Activated CD4-positive, alpha-beta T cell treated with anti-CD3 and anti-CD28 coated beads for 36 hours (primary cell): ENCODE results near the gene HSF4. TPM values are rescaled to one million over a fixed set of nuclear protein-coding genes. Genes with fewer than 3 reads are reported as not detected.

ENCODE experiments used
- ATAC-seq: fragments of 200-7000 bp; cut with Tn5 transposase; one replicate; pipeline ENCODE4 v1.10.0; 2021; ENCODE audit warnings: mild to moderate bottlenecking, moderate library complexity
- CTCF ChIA-PET: fragments of 350-600 bp; sonication (Branson Sonifier 250); formaldehyde crosslinking; loops from one replicate; lab custom pipeline; 2021; ENCODE audit warnings: antibody characterized with exemption; lab: Charles Lee
- POLR2A ChIA-PET: fragments of 350-600 bp; sonication (Branson Sonifier 250); formaldehyde crosslinking; loops from one replicate; lab custom pipeline; 2021; ENCODE audit warnings: antibody characterized with exemption, inconsistent platforms; lab: Charles Lee
- DNase-seq: peaks from one replicate; pipeline ENCODE4 v3.0.0-alpha.2; 2020
- H3K27ac Mint-ChIP-seq: one replicate; pipeline ENCODE4 v1.8.0; 2021; ENCODE audit warnings: mixed read lengths
- H3K27me3 Mint-ChIP-seq: one replicate; pipeline ENCODE4 v1.8.0; 2021; ENCODE audit warnings: mixed read lengths
- H3K36me3 Mint-ChIP-seq: one replicate; pipeline ENCODE4 v1.8.0; 2021; ENCODE audit warnings: low read depth, mixed read lengths
- H3K4me1 Mint-ChIP-seq: one replicate; pipeline ENCODE4 v1.8.0; 2021; ENCODE audit warnings: mixed read lengths
- H3K4me3 Mint-ChIP-seq: one replicate; pipeline ENCODE4 v1.8.0; 2021; ENCODE audit warnings: mild to moderate bottlenecking, moderate library complexity, mixed read lengths
- H3K9me3 Mint-ChIP-seq: one replicate; pipeline ENCODE4 v1.8.0; 2021; ENCODE audit warnings: low read depth, mixed read lengths
- intact Hi-C, 2 experiments: fragments of 100-400 bp; cut with DNase I in 1 of 2; cut with micrococcal nuclease in 1 of 2; formaldehyde crosslinking; loops; one replicate each; pipeline versions ENCODE4 v1.14.2 to v1.15.1; 2022 to 2024; cut with DNase I, micrococcal nuclease
- total RNA-seq, 2 experiments: library from RNA; stranded (reverse); gene quantifications; one replicate each; pipeline ENCODE4 v1.2.3, GENCODE V29; 2021

HSF4 gene
- total RNA-seq, 2 experiments from 2014 or later = 15.7 to 20.7 TPM

- Mint-ChIP-seq H3K27me3 (peaks cover 6% of the 10 kb centered on the region), H3K9me3 (no peaks in the 10 kb centered on the region), H3K36me3 (no peaks in the 10 kb centered on the region), H3K4me1 (peaks cover 13% of the 10 kb centered on the region), H3K4me3 (no peak overlapping the region), H3K27ac (no peak overlapping the region)
- ATAC-seq (no peak), DNase-seq (no peak)
- ChIA-PET CTCF (interaction anchor here (0.7 to 2.2 kb wide), 21 partner anchors 9 to 253 kb away, joined by 3 to 18 read pairs (median 5); partner anchors contain the start of genes FHOD1 and NOL3), POLR2A (interaction anchor here (0.6 to 1.4 kb wide), 3 partner anchors 9 to 168 kb away, joined by 3 to 4 read pairs (median 3); no protein-coding TSS in a partner anchor)
- intact Hi-C loops = loop anchor here (1.0 to 10.0 kb wide), 8 partner anchors 157 to 899 kb away; partner anchors contain the start of genes CBFB (in 1 of the 2), CTCF (in 1 of the 2) and NFATC3 (in 1 of the 2)
Measured at GRCh38 chr16:67185651-67186134, 21.1 kb downstream of the HSF4 start.

- no peak overlapping the region for H3K4me3 Mint-ChIP-seq
- H3K27ac Mint-ChIP-seq = no peak overlapping the region
- H3K27me3 Mint-ChIP-seq = peaks cover 6% of the 10 kb centered on the region
- CTCF ChIA-PET = interaction anchor here (0.5 to 1.0 kb wide), 3 partner anchors 169 to 1057 kb away, joined by 3 to 4 read pairs (median 3); no protein-coding TSS in a partner anchor
- DNase-seq = no peak
- H3K36me3 Mint-ChIP-seq = no peaks in the 10 kb centered on the region
- intact Hi-C loops = loop anchor here in 1 of 2 experiments (10.0 kb wide), 1 partner anchor 898 kb away; the partner anchor contains the start of gene NFATC3
- H3K9me3 Mint-ChIP-seq = no peaks in the 10 kb centered on the region
- no peak for ATAC-seq
- peaks cover 16% of the 10 kb centered on the region for H3K4me1 Mint-ChIP-seq
- POLR2A ChIA-PET = no interaction called here
Measured at GRCh38 chr16:67186550-67186950, 22.0 kb downstream of the HSF4 start.

GRCh38 chr16:67187175-67187890 is 22.8 kb downstream of the HSF4 start:
- no peak for DNase-seq
- Mint-ChIP-seq H3K27ac (no peak overlapping the region), H3K36me3 (no peaks in the 10 kb centered on the region), H3K4me3 (no peak overlapping the region), H3K27me3 (peaks cover 6% of the 10 kb centered on the region), H3K4me1 (peaks cover 18% of the 10 kb centered on the region), H3K9me3 (no peaks in the 10 kb centered on the region)
- ChIA-PET POLR2A (no interaction called here), CTCF (interaction anchor here (1.0 kb wide), 1 partner anchor 169 kb away, joined by 4 read pairs; no protein-coding TSS in a partner anchor)
- intact Hi-C loops = loop anchor here in 1 of 2 experiments (10.0 kb wide), 1 partner anchor 897 kb away; the partner anchor contains the start of gene NFATC3
- no peak for ATAC-seq

GRCh38 chr16:67188323-67188722 is 23.8 kb downstream of the HSF4 start:
- Mint-ChIP-seq H3K36me3 (peaks cover 5% of the 10 kb centered on the region), H3K4me3 (no peak overlapping the region), H3K4me1 (peaks cover 24% of the 10 kb centered on the region), H3K27ac (no peak overlapping the region), H3K27me3 (peaks cover 6% of the 10 kb centered on the region), H3K9me3 (no peaks in the 10 kb centered on the region)
- POLR2A ChIA-PET = no interaction called here
- CTCF ChIA-PET = interaction anchor here (0.6 to 1.6 kb wide), 2 partner anchors 171 to 239 kb away, joined by 3 to 5 read pairs; no protein-coding TSS in a partner anchor
- intact Hi-C loops = loop anchor here in 1 of 2 experiments (10.0 kb wide), 1 partner anchor 896 kb away; the partner anchor contains the start of gene NFATC3
- DNase-seq (no peak), ATAC-seq (no peak)

GRCh38 chr16:67188798-67189197 is 24.3 kb downstream of the HSF4 start:
- intact Hi-C loops = loop anchor here in 1 of 2 experiments (10.0 kb wide), 1 partner anchor 896 kb away; the partner anchor contains the start of gene NFATC3
- Mint-ChIP-seq H3K9me3 (no peaks in the 10 kb centered on the region), H3K27ac (no peak overlapping the region), H3K4me3 (no peak overlapping the region), H3K36me3 (peaks cover 9% of the 10 kb centered on the region), H3K4me1 (peaks cover 29% of the 10 kb centered on the region), H3K27me3 (peaks cover 6% of the 10 kb centered on the region)
- CTCF ChIA-PET = interaction anchor here (0.9 to 1.6 kb wide), 2 partner anchors 34 to 171 kb away, joined by 3 to 5 read pairs; no protein-coding TSS in a partner anchor
- POLR2A ChIA-PET = no interaction called here
- no peak for ATAC-seq
- DNase-seq = no peak

- Mint-ChIP-seq H3K9me3 (no peaks in the 10 kb centered on the region), H3K27ac (no peak within 1 kb of the TSS), H3K36me3 (peaks cover 19% of the 10 kb centered on the region), H3K4me3 (peak within 1 kb of the TSS; percentile 93), H3K27me3 (peaks cover 5% of the 10 kb centered on the region), H3K4me1 (peaks cover 31% of the 10 kb centered on the region)
- DNase-seq = no peak
- CTCF ChIA-PET = interaction anchor here (0.7 to 1.6 kb wide), 4 partner anchors 9 to 173 kb away, joined by 3 to 6 read pairs (median 4); no protein-coding TSS in a partner anchor
- intact Hi-C loops = loop anchor here in 1 of 2 experiments (5.0 kb wide), 1 partner anchor 37 kb away; the partner anchor contains the start of gene TMEM208
- no peak for ATAC-seq
- POLR2A ChIA-PET = no interaction called here
Measured at GRCh38 chr16:67190041-67190440, 25.5 kb downstream of the HSF4 start, which contains the start of gene EXOC3L1. Gene EXOC3L1, minus strand, starts transcription at chr16:67190136. Its CDS starts 460 bp downstream, at chr16:67189676.

GRCh38 chr16:67190448-67191399 is 26.2 kb downstream of the HSF4 start:
- POLR2A ChIA-PET = no interaction called here
- no peaks in the 10 kb centered on the region for H3K9me3 Mint-ChIP-seq
- peaks cover 24% of the 10 kb centered on the region for H3K4me1 Mint-ChIP-seq
- no peaks in the 10 kb centered on the region for H3K27me3 Mint-ChIP-seq
- ATAC-seq (no peak), DNase-seq (no peak)
- peak overlapping the region; percentile 93 for H3K27ac Mint-ChIP-seq
- H3K36me3 Mint-ChIP-seq = peaks cover 26% of the 10 kb centered on the region
- peak overlapping the region; percentile 93 for H3K4me3 Mint-ChIP-seq
- intact Hi-C loops = loop anchor here in 1 of 2 experiments (5.0 kb wide), 1 partner anchor 37 kb away; the partner anchor contains the start of gene TMEM208
- CTCF ChIA-PET = interaction anchor here (0.7 to 1.6 kb wide), 3 partner anchors 10 to 33 kb away, joined by 3 to 6 read pairs (median 4); no protein-coding TSS in a partner anchor

GRCh38 chr16:67191411-67191994 is 27.0 kb downstream of the HSF4 start:
- H3K27me3 Mint-ChIP-seq = no peaks in the 10 kb centered on the region
- ChIA-PET CTCF (interaction anchor here (1.3 kb wide), 1 partner anchor 36 kb away, joined by 5 read pairs; no protein-coding TSS in a partner anchor), POLR2A (no interaction called here)
- intact Hi-C loops = loop anchor here in 1 of 2 experiments (5.0 kb wide), 1 partner anchor 36 kb away; the partner anchor contains the start of gene TMEM208
- H3K27ac Mint-ChIP-seq = peak overlapping the region; percentile 93
- H3K4me1 Mint-ChIP-seq = peaks cover 28% of the 10 kb centered on the region
- DNase-seq = no peak
- H3K4me3 Mint-ChIP-seq = peak overlapping the region; percentile 93
- H3K36me3 Mint-ChIP-seq = peaks cover 33% of the 10 kb centered on the region
- peak; percentile 47 for ATAC-seq
- H3K9me3 Mint-ChIP-seq = no peaks in the 10 kb centered on the region

- H3K9me3 Mint-ChIP-seq = no peaks in the 10 kb centered on the region
- POLR2A ChIA-PET = no interaction called here
Measured at GRCh38 chr16:67191995-67192681, 27.6 kb downstream of the HSF4 start, which contains the start of gene E2F4. Gene E2F4, plus strand, starts transcription at chr16:67192155. Its CDS starts 73 bp downstream, at chr16:67192228.

More at GRCh38 chr16:67191995-67192681, 27.6 kb downstream of the HSF4 start, which contains the start of gene E2F4:
- CTCF ChIA-PET = interaction anchor here (0.8 to 1.3 kb wide), 2 partner anchors 33 to 37 kb away, joined by 3 to 5 read pairs; no protein-coding TSS in a partner anchor
- Mint-ChIP-seq H3K27ac (peak within 1 kb of the TSS; percentile 93), H3K4me1 (peaks cover 32% of the 10 kb centered on the region), H3K4me3 (peak within 1 kb of the TSS; percentile 93), H3K36me3 (peaks cover 39% of the 10 kb centered on the region), H3K27me3 (no peaks in the 10 kb centered on the region)
- intact Hi-C loops = loop anchor here (1.0 to 5.0 kb wide), 8 partner anchors 9 to 468 kb away; partner anchors contain the start of genes MATCAP1 (in 2 of the 2), TMEM208 (in 2 of the 2), ACD (in 1 of the 2) and ATP6V0D1 (in 1 of the 2)
- ATAC-seq (peak; percentile 96), DNase-seq (peak; percentile 92)
